ENCODE results near the gene E2F4.

DNA sequence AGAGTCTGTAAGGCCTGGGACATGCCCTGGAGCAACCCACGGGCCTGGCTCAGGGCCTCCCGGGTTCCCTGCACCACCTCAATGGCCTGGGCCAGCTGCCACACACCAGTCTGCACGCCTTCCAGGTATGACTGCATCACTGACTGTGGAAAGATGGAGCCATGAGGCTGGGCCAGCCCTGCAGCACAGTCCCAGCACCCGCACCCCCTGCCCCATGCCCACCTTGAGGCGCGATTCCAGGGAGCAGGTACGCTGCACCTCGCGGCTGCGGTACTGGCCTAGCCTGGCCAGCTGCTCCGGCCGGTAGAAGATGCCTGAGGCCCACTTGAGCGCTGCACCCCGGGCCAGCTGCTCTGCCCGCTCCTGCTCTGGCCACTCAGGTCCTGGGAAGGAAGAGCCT is 3.2 kb upstream of the E2F4 start:
- no peak for TF ChIP-seq POLR2A (IDR thresholded peaks at IDR 0.05)
- TF ChIP-seq, protein P1, sequence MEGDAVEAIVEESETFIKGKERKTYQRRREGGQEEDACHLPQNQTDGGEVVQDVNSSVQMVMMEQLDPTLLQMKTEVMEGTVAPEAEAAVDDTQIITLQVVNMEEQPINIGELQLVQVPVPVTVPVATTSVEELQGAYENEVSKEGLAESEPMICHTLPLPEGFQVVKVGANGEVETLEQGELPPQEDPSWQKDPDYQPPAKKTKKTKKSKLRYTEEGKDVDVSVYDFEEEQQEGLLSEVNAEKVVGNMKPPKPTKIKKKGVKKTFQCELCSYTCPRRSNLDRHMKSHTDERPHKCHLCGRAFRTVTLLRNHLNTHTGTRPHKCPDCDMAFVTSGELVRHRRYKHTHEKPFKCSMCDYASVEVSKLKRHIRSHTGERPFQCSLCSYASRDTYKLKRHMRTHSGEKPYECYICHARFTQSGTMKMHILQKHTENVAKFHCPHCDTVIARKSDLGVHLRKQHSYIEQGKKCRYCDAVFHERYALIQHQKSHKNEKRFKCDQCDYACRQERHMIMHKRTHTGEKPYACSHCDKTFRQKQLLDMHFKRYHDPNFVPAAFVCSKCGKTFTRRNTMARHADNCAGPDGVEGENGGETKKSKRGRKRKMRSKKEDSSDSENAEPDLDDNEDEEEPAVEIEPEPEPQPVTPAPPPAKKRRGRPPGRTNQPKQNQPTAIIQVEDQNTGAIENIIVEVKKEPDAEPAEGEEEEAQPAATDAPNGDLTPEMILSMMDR (IDR thresholded peaks at IDR 0.05), result no peak

Measured in testis (tissue), 2 donors.